CD4-positive, alpha-beta T cell (primary cell): ENCODE data around the gene GPX8. TPM values are rescaled to one million over a fixed set of nuclear protein-coding genes. Genes with fewer than 3 reads are reported as not detected.

ENCODE experiments used
- ATAC-seq: fragments of 200-7000 bp; cut with Tn5 transposase; one replicate; pipeline ENCODE4 v1.10.0; 2022; ENCODE audit warnings: mild to moderate bottlenecking; ENCODE audit not compliant: poor library complexity
- CTCF ChIA-PET: fragments of 350-600 bp; sonication (Branson Sonifier 250); formaldehyde crosslinking; loops from one replicate; lab custom pipeline; 2021; ENCODE audit warnings: antibody characterized with exemption, inconsistent platforms; lab: Charles Lee
- POLR2A ChIA-PET: fragments of 350-600 bp; sonication (Branson Sonifier 250); formaldehyde crosslinking; loops from one replicate; lab custom pipeline; 2021; ENCODE audit warnings: antibody characterized with exemption, inconsistent platforms; lab: Charles Lee
- DNase-seq, 14 experiments: peaks; one replicate each; pipeline ENCODE4 v3.0.0-alpha.2; 2013 to 2020; ENCODE audit warnings: mixed read lengths in 2 of 14
- H3K27ac ChIP-seq, 2 donors: one replicate each; pipeline versions ENCODE4 v1.5.1 to v1.7.0; 2013; ENCODE audit warnings: low read length in 2 of 2, low read depth in 1 of 2, mild to moderate bottlenecking in 1 of 2
- H3K27me3 ChIP-seq, 2 experiments: 1 replicate in 1 of 2; 2 replicates in 1 of 2; pipeline versions ENCODE4 v1.6.1 to v1.7.0; 2013; ENCODE audit warnings: low read length in 2 of 2, control low read depth in 1 of 2, mild to moderate bottlenecking in 1 of 2, moderate library complexity in 1 of 2; ENCODE audit not compliant: insufficient read depth in 2 of 2, control insufficient read depth in 1 of 2
- H3K36me3 ChIP-seq: one replicate; pipeline ENCODE4 v1.6.1; 2013; ENCODE audit warnings: low read length, control low read depth; ENCODE audit not compliant: insufficient read depth
- H3K4me1 ChIP-seq: one replicate; pipeline ENCODE4 v1.6.1; 2013; ENCODE audit warnings: low read length, control low read depth; ENCODE audit not compliant: insufficient read depth
- H3K4me3 ChIP-seq: one replicate; pipeline ENCODE4 v1.5.1; 2013; ENCODE audit warnings: mild to moderate bottlenecking, low read length, moderate library complexity
- H3K9me3 ChIP-seq, 2 experiments: 1 replicate in 1 of 2; 2 replicates in 1 of 2; pipeline versions ENCODE4 v1.6.1 to v1.7.0; 2013; ENCODE audit warnings: low read length in 2 of 2, mild to moderate bottlenecking in 2 of 2, control low read depth in 1 of 2, moderate library complexity in 1 of 2; ENCODE audit not compliant: control insufficient read depth in 1 of 2, insufficient read depth in 1 of 2
- H3K27ac Mint-ChIP-seq: one replicate; pipeline ENCODE4 v1.8.0; 2020; ENCODE audit warnings: mixed read lengths
- H3K27me3 Mint-ChIP-seq: one replicate; pipeline ENCODE4 v1.8.0; 2021; ENCODE audit warnings: mixed read lengths
- H3K36me3 Mint-ChIP-seq: one replicate; pipeline ENCODE4 v1.8.0; 2021; ENCODE audit warnings: low read depth, mixed read lengths
- H3K4me1 Mint-ChIP-seq: one replicate; pipeline ENCODE4 v1.8.0; 2021; ENCODE audit warnings: low read depth, mixed read lengths
- H3K4me3 Mint-ChIP-seq: one replicate; pipeline ENCODE4 v1.8.0; 2020; ENCODE audit warnings: mild to moderate bottlenecking, mixed read lengths
- H3K9me3 Mint-ChIP-seq: one replicate; pipeline ENCODE4 v1.8.0; 2020; ENCODE audit warnings: mixed read lengths
- CTCF ChIP-seq: fragments of 200-600 bp; IDR thresholded peaks from one replicate; pipeline ENCODE4 v1.8.0; 2022; ENCODE audit warnings: antibody characterized with exemption, mild to moderate bottlenecking
- intact Hi-C, 2 experiments: fragments of 100-400 bp; cut with DNase I in 1 of 2; cut with micrococcal nuclease in 1 of 2; formaldehyde crosslinking; loops; one replicate each; pipeline versions ENCODE4 v1.15.1 to v1.9.0; 2023 to 2025; cut with DNase I, micrococcal nuclease
- total RNA-seq, 174 experiments: library from RNA in 2 of 174; stranded (reverse) in 2 of 174; gene quantifications; one replicate each; pipeline ENCODE4 v1.2.3 and lab custom pipeline; 2021 to 2026

The GPX8 gene
- total RNA-seq, 2 experiments from 2014 or later = not detected

GRCh38 chr5:55172937-55173686 is 13.1 kb downstream of the GPX8 start, which contains the start of gene CDC20B:
TSS of gene CDC20B (minus strand) at chr5:55173177. CDS start at chr5:55173000, 177 bp downstream.
- Histone ChIP-seq H3K27me3 (peaks cover 48 to 83% of the 10 kb centered on the region in 2 experiments), H3K36me3 (no peaks in the 10 kb centered on the region), H3K4me3 (peak within 1 kb of the TSS; percentile 63), H3K9me3 (peaks cover 0 to 6% of the 10 kb centered on the region in 2 experiments), H3K4me1 (peaks cover 28% of the 10 kb centered on the region), H3K27ac (no peak within 1 kb of the TSS)
- POLR2A ChIA-PET = no interaction called here
- CTCF ChIA-PET = interaction anchor here (0.6 to 1.4 kb wide), 4 partner anchors 27 to 264 kb away, joined by 3 to 4 read pairs (median 4); no protein-coding TSS in a partner anchor
- H3K4me1 Mint-ChIP-seq = peaks cover 43% of the 10 kb centered on the region
- DNase-seq (peak; percentile 11 to 92 (median 51)), ATAC-seq (peak; percentile 66)
- no peak for TF ChIP-seq CTCF
- H3K36me3 Mint-ChIP-seq = no peaks in the 10 kb centered on the region
- H3K27me3 Mint-ChIP-seq = peaks cover 86% of the 10 kb centered on the region
- H3K4me3 Mint-ChIP-seq = peak within 1 kb of the TSS; percentile 89
- no peaks in the 10 kb centered on the region for H3K9me3 Mint-ChIP-seq
- no peak within 1 kb of the TSS for H3K27ac Mint-ChIP-seq
- intact Hi-C loops = loop anchor here (5.0 to 10.0 kb wide), 5 partner anchors 59 to 519 kb away; partner anchors contain the start of genes CCNO (in 1 of the 2), DHX29 (in 1 of the 2) and MTREX (in 1 of the 2)

GRCh38 chr5:55173687-55174230 is 13.8 kb downstream of the GPX8 start:
- intact Hi-C loops = loop anchor here (5.0 to 10.0 kb wide), 5 partner anchors 59 to 519 kb away; partner anchors contain the start of genes CCNO (in 1 of the 2), DHX29 (in 1 of the 2) and MTREX (in 1 of the 2)
- TF ChIP-seq CTCF = no peak
- Histone ChIP-seq H3K4me1 (peaks cover 28% of the 10 kb centered on the region), H3K4me3 (peak overlapping the region; percentile 51), H3K9me3 (peaks cover 0 to 6% of the 10 kb centered on the region in 2 experiments), H3K27ac (no peak overlapping the region), H3K27me3 (peaks cover 47 to 80% of the 10 kb centered on the region in 2 experiments), H3K36me3 (no peaks in the 10 kb centered on the region)
- Mint-ChIP-seq H3K4me1 (peaks cover 43% of the 10 kb centered on the region), H3K27me3 (peaks cover 86% of the 10 kb centered on the region), H3K4me3 (peak overlapping the region; percentile 89), H3K9me3 (no peaks in the 10 kb centered on the region), H3K36me3 (no peaks in the 10 kb centered on the region), H3K27ac (no peak overlapping the region)
- ATAC-seq (peak; percentile 10), DNase-seq (no peak)
- ChIA-PET CTCF (interaction anchor here (1.4 kb wide), 1 partner anchor 60 kb away, joined by 4 read pairs; the partner anchor contains the start of gene CCNO), POLR2A (no interaction called here)

- no peak for TF ChIP-seq CTCF
- no peak overlapping the region for H3K27ac Mint-ChIP-seq
- DNase-seq = no peak
- H3K36me3 Mint-ChIP-seq = no peaks in the 10 kb centered on the region
- ChIA-PET CTCF (interaction anchor here (0.9 kb wide), 1 partner anchor 9 kb away, joined by 3 read pairs; no protein-coding TSS in a partner anchor), POLR2A (interaction anchor here (0.6 kb wide), 1 partner anchor 63 kb away, joined by 3 read pairs; no protein-coding TSS in a partner anchor)
- peaks cover 87% of the 10 kb centered on the region for H3K27me3 Mint-ChIP-seq
- Histone ChIP-seq H3K36me3 (no peaks in the 10 kb centered on the region), H3K4me3 (no peak overlapping the region), H3K9me3 (peaks cover 0 to 6% of the 10 kb centered on the region in 2 experiments), H3K27me3 (peaks cover 51 to 76% of the 10 kb centered on the region in 2 experiments), H3K27ac (no peak overlapping the region), H3K4me1 (peaks cover 28% of the 10 kb centered on the region)
- H3K9me3 Mint-ChIP-seq = no peaks in the 10 kb centered on the region
- H3K4me1 Mint-ChIP-seq = peaks cover 43% of the 10 kb centered on the region
- intact Hi-C loops = loop anchor here (5.0 to 10.0 kb wide), 2 partner anchors 57 to 129 kb away; partner anchors contain the start of genes CCNO (in 1 of the 2), DHX29 (in 1 of the 2) and MTREX (in 1 of the 2)
- H3K4me3 Mint-ChIP-seq = peak overlapping the region; percentile 39
- ATAC-seq = no peak
Observed at GRCh38 chr5:55175781-55176175, 15.8 kb downstream of the GPX8 start.
